Posterior cingulate gyrus (tissue), 11 donors: Measurements from ENCODE around the gene CTPS2.
"Not testable (repeated sequence)": the region's sequence is repeated elsewhere in the genome, so short reads cannot be mapped to it uniquely, and the experiment has no call there.

ENCODE experiments used
- DNase-seq, 10 donors: peaks; one replicate each; pipeline versions ENCODE4 v3.0.0 to v3.0.0-alpha.2; 2020 to 2021; ENCODE audit warnings: mixed read lengths in 3 of 10
- intact Hi-C: fragments of 100-400 bp; cut with DNase I; formaldehyde crosslinking; loops from one replicate; pipeline ENCODE4 v1.15.1; 2023

The CTPS2 gene

GRCh38 chrX:16712548-16713155 lies at the start of gene CTPS2:
Gene CTPS2, minus strand, starts transcription at chrX:16712669. Its CDS starts 9,767 bp downstream, at chrX:16702902.
- DNase-seq, result peak in 9 of 10 donors; percentile 11 to 91 (median 37)
- intact Hi-C loops, result no loop called here

GRCh38 chrX:16761500-16761899 lies 49.0 kb upstream of the CTPS2 start:
- DNase-seq, intact Hi-C loops: not testable (repeated sequence)

GRCh38 chrX:16756724-16757123 lies 44.3 kb upstream of the CTPS2 start:
- DNase-seq, result no peak
- intact Hi-C loops, result no loop called here

GRCh38 chrX:16754019-16754418 lies 41.5 kb upstream of the CTPS2 start:
- intact Hi-C loops, result no loop called here

GRCh38 chrX:16750136-16750535 lies 37.7 kb upstream of the CTPS2 start:
- no peak for DNase-seq
- intact Hi-C loops, result no loop called here

More at GRCh38 chrX:16754019-16754418, 41.5 kb upstream of the CTPS2 start:
- DNase-seq, result no peak

- DNase-seq, result no peak
- intact Hi-C loops, result no loop called here
These were observed 36.0 kb upstream of the CTPS2 start for GRCh38 chrX:16748425-16748824.

- intact Hi-C loops, result no loop called here
- DNase-seq, result no peak
These were observed 33.2 kb upstream of the CTPS2 start for GRCh38 chrX:16745659-16746058.

GRCh38 chrX:16745102-16745501 lies 32.6 kb upstream of the CTPS2 start:
- no peak for DNase-seq
- intact Hi-C loops, result no loop called here

- no peak for DNase-seq
- intact Hi-C loops, result no loop called here
These were observed 31.3 kb upstream of the CTPS2 start for GRCh38 chrX:16743604-16744325.

GRCh38 chrX:16739574-16739973 lies 27.1 kb upstream of the CTPS2 start:
- intact Hi-C loops, result no loop called here
- no peak for DNase-seq

- intact Hi-C loops, result no loop called here
- no peak for DNase-seq
These were observed 24.6 kb upstream of the CTPS2 start for GRCh38 chrX:16737024-16737423.

- DNase-seq, result no peak
- intact Hi-C loops, result no loop called here
These were observed 20.5 kb upstream of the CTPS2 start for GRCh38 chrX:16733013-16733412.

GRCh38 chrX:16730450-16730849 lies 18.0 kb upstream of the CTPS2 start:
- no peak for DNase-seq
- intact Hi-C loops, result no loop called here

GRCh38 chrX:16727637-16728036 lies 15.2 kb upstream of the CTPS2 start:
- no peak for DNase-seq
- intact Hi-C loops, result no loop called here

- not testable (repeated sequence) for DNase-seq
These were observed 14.0 kb upstream of the CTPS2 start for GRCh38 chrX:16726347-16726988.

GRCh38 chrX:16725072-16725471 lies 12.6 kb upstream of the CTPS2 start:
- no peak for DNase-seq
- intact Hi-C loops, result no loop called here

More at GRCh38 chrX:16726347-16726988, 14.0 kb upstream of the CTPS2 start:
- intact Hi-C loops, result not testable (repeated sequence)

GRCh38 chrX:16722481-16722880 lies 10.0 kb upstream of the CTPS2 start:
- intact Hi-C loops, result no loop called here

GRCh38 chrX:16719334-16720084 lies 7.0 kb upstream of the CTPS2 start, which contains the start of gene SYAP1:
Gene SYAP1, plus strand, starts transcription at chrX:16719612. Its CDS starts 113 bp downstream, at chrX:16719725.
- intact Hi-C loops, result loop anchor here (1.0 kb wide), 1 partner anchor 67 kb away; the partner anchor contains the start of gene TXLNG
- DNase-seq, result peak; percentile 92 to 100 (median 97)

More at GRCh38 chrX:16722481-16722880, 10.0 kb upstream of the CTPS2 start:
- no peak for DNase-seq

- intact Hi-C loops, result loop anchor here (1.0 kb wide), 1 partner anchor 67 kb away; the partner anchor contains the start of gene TXLNG
- DNase-seq, result no peak
These were observed 6.4 kb upstream of the CTPS2 start for GRCh38 chrX:16718824-16719333.

GRCh38 chrX:16716451-16716850 lies 4.0 kb upstream of the CTPS2 start:
- intact Hi-C loops, result not testable (repeated sequence)

More at GRCh38 chrX:16716451-16716850, 4.0 kb upstream of the CTPS2 start:
- DNase-seq, result peak in 1 of 10 donors; percentile 42
